ENCODE results near the gene HIP1. TPM values are rescaled to one million over a fixed set of nuclear protein-coding genes. Genes with fewer than 3 reads are reported as not detected.

Gene HIP1
- total and polyA plus RNA-seq, 9 of the 15 experiments (the other 6 are each of a cell fraction or from before 2014, with no cell fraction given) = 2.4 to 13.7 (median 9.5) TPM

DNA sequence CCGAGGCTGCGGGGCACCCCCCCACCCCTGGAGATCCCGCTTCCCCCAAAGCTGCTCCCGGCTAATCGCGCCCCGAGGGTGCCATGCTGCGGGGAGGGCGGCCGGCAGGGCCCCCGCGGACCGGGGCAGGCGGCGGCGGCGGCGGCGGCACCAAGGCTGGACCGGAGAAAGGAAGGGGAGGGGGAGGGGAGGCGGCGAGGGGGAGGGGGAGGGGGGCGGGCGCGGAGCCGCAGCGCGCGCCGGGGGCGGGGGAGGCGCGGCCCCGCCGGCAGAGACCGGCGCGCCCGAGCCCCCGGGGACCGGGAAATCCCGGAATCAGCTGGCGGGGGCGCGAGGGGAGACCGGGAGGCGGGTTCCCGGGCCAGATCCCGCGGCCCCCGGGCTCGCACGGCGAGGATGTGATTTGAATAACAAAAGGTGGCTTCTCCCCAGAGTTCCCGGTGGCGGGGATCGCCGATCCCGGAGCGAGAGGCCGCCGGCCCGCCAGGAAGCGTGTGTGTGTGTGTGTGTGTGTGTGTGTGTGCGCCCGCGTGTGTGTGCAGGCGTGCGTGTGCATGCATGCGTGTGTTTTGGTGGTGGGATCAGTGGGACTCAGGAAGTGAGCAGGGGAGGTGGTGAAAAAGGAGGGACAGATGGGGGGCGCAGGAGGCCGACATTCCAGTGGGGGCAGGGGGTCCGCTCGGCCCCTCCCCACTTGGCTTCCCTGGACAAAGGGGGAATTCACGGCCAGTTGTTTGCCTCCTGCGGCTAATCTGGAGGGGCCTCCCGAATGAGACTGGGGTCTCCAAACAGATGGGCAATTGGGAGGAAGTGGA is 99.5 kb downstream of the HIP1 start (continued):
- TF ChIP-seq, protein P1, sequence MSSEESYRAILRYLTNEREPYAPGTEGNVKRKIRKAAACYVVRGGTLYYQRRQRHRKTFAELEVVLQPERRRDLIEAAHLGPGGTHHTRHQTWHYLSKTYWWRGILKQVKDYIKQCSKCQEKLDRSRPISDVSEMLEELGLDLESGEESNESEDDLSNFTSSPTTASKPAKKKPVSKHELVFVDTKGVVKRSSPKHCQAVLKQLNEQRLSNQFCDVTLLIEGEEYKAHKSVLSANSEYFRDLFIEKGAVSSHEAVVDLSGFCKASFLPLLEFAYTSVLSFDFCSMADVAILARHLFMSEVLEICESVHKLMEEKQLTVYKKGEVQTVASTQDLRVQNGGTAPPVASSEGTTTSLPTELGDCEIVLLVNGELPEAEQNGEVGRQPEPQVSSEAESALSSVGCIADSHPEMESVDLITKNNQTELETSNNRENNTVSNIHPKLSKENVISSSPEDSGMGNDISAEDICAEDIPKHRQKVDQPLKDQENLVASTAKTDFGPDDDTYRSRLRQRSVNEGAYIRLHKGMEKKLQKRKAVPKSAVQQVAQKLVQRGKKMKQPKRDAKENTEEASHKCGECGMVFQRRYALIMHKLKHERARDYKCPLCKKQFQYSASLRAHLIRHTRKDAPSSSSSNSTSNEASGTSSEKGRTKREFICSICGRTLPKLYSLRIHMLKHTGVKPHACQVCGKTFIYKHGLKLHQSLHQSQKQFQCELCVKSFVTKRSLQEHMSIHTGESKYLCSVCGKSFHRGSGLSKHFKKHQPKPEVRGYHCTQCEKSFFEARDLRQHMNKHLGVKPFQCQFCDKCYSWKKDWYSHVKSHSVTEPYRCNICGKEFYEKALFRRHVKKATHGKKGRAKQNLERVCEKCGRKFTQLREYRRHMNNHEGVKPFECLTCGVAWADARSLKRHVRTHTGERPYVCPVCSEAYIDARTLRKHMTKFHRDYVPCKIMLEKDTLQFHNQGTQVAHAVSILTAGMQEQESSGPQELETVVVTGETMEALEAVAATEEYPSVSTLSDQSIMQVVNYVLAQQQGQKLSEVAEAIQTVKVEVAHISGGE (CRISPR knock-in tag; IDR thresholded peaks at IDR 0.05) = 0 out of 6 replicates have a peak, but pooled peaks of 1 of the 3 experiments have one; percentile 26
- TF ChIP-seq, protein P2, sequence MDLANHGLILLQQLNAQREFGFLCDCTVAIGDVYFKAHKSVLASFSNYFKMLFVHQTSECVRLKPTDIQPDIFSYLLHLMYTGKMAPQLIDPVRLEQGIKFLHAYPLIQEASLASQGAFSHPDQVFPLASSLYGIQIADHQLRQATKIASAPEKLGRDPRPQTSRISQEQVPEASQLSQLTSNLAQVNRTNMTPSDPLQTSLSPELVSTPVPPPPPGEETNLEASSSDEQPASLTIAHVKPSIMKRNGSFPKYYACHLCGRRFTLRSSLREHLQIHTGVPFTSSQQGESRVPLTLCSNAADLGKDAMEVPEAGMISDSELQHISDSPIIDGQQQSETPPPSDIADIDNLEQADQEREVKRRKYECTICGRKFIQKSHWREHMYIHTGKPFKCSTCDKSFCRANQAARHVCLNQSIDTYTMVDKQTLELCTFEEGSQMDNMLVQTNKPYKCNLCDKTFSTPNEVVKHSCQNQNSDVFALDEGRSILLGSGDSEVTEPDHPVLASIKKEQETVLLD (IDR thresholded peaks at IDR 0.05) = peak; percentile 85
- TF ChIP-seq, protein P3, sequence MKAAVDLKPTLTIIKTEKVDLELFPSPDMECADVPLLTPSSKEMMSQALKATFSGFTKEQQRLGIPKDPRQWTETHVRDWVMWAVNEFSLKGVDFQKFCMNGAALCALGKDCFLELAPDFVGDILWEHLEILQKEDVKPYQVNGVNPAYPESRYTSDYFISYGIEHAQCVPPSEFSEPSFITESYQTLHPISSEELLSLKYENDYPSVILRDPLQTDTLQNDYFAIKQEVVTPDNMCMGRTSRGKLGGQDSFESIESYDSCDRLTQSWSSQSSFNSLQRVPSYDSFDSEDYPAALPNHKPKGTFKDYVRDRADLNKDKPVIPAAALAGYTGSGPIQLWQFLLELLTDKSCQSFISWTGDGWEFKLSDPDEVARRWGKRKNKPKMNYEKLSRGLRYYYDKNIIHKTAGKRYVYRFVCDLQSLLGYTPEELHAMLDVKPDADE (conservative IDR thresholded peaks at IDR 0.05; ENCODE audit: control insufficient read depth, low read depth, low read length) = peak; percentile 44; the same call in 1 of the 2 replicates
- no peak for TF ChIP-seq RFX7 (CRISPR knock-in tag; IDR thresholded peaks at IDR 0.05)
- TF ChIP-seq, protein P4, sequence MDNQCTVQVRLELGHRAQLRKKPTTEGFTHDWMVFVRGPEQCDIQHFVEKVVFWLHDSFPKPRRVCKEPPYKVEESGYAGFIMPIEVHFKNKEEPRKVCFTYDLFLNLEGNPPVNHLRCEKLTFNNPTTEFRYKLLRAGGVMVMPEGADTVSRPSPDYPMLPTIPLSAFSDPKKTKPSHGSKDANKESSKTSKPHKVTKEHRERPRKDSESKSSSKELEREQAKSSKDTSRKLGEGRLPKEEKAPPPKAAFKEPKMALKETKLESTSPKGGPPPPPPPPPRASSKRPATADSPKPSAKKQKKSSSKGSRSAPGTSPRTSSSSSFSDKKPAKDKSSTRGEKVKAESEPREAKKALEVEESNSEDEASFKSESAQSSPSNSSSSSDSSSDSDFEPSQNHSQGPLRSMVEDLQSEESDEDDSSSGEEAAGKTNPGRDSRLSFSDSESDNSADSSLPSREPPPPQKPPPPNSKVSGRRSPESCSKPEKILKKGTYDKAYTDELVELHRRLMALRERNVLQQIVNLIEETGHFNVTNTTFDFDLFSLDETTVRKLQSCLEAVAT (IDR thresholded peaks at IDR 0.05) = peak in 1 of 2 experiments; percentile 87; a peak in 2 of 4 replicates
- TF ChIP-seq ELF4 (CRISPR knock-in tag; IDR thresholded peaks at IDR 0.05) = peak; percentile 93
- TF ChIP-seq HNRNPK (IDR thresholded peaks at IDR 0.05; ENCODE audit: low read depth, low read length, poor library complexity, severe bottlenecking) = peak; percentile 30
- TF ChIP-seq SMARCA5 (IDR thresholded peaks at IDR 0.05) = peak; percentile 62; the same call in 1 of the 2 replicates
- peak; percentile 37 for TF ChIP-seq ZBTB9 (CRISPR knock-in tag; IDR thresholded peaks at IDR 0.05)
- TF ChIP-seq ZFX (CRISPR knock-in tag; IDR thresholded peaks at IDR 0.05) = peak; percentile 55
- no peak for TF ChIP-seq PYGO2 (tag; IDR thresholded peaks at IDR 0.05)
- no peak for TF ChIP-seq HCFC1 (IDR thresholded peaks at IDR 0.05; ENCODE audit: low read depth, low read length)
- TF ChIP-seq SMARCA4 (IDR thresholded peaks at IDR 0.05) = peak; percentile 68; the same call in 1 of the 2 replicates
- TF ChIP-seq TAF7 (tag; IDR thresholded peaks at IDR 0.05) = peak; percentile 48; the same call in 1 of the 2 replicates
